Measurements from ENCODE around the gene TBC1D16.
A peak's percentile ranks its signal among the peaks of the same experiment; 100 is the strongest.

The TBC1D16 gene, protein sequence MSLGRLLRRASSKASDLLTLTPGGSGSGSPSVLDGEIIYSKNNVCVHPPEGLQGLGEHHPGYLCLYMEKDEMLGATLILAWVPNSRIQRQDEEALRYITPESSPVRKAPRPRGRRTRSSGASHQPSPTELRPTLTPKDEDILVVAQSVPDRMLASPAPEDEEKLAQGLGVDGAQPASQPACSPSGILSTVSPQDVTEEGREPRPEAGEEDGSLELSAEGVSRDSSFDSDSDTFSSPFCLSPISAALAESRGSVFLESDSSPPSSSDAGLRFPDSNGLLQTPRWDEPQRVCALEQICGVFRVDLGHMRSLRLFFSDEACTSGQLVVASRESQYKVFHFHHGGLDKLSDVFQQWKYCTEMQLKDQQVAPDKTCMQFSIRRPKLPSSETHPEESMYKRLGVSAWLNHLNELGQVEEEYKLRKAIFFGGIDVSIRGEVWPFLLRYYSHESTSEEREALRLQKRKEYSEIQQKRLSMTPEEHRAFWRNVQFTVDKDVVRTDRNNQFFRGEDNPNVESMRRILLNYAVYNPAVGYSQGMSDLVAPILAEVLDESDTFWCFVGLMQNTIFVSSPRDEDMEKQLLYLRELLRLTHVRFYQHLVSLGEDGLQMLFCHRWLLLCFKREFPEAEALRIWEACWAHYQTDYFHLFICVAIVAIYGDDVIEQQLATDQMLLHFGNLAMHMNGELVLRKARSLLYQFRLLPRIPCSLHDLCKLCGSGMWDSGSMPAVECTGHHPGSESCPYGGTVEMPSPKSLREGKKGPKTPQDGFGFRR

GRCh38 chr17:80035687-80035936 lies at the start of gene TBC1D16:
Gene TBC1D16 (minus strand): TSS chr17:80035872. CDS start chr17:80013547, 22,325 bp downstream.
- no peak for DNase-seq

DNA sequence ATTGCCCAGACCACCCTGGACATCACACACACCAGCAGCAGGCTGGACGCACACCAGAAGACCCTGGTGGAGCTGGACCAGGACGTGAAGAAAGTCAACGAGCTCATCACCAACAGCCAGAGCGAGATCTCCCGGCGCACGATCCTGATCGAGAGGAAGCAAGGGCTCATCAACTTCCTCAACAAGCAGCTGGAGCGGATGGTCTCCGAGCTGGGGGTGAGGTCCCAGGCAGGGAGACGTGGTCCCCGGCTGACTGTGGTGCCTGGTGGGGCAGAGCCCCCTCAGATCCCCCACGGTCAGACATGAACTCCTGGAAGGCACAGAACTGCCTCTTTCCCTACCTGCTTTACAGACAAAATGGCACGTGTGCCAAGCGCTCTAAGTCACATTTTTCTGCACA lies 49.1 kb upstream of the TBC1D16 start:
- no peak for DNase-seq

DNA sequence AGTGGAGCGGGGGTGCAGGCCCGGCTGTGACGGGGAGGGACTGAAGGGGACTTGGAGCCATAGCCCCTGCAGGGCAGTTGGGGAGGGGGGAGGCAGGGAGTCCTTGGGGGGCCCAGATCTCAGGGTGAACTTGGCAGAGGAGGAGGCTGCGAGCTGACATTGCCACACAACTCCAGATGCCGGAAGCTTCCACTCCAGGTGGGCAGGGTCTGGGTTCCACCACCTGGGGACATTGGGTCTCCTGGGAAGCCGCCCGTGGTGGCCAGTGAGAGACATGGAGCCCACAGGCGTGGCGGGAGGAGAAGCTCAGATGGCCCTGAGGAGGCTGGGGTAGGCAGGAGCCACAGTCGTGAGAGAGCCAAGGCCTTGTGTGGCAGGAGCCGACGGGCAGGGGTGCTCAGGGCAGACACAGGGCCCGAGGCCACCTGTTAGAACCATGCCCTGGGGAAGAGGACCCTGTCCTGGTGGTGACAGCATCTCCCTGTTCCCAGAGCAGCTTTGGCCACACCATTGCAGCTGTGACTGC lies 47.5 kb upstream of the TBC1D16 start:
- DNase-seq = no peak

DNA sequence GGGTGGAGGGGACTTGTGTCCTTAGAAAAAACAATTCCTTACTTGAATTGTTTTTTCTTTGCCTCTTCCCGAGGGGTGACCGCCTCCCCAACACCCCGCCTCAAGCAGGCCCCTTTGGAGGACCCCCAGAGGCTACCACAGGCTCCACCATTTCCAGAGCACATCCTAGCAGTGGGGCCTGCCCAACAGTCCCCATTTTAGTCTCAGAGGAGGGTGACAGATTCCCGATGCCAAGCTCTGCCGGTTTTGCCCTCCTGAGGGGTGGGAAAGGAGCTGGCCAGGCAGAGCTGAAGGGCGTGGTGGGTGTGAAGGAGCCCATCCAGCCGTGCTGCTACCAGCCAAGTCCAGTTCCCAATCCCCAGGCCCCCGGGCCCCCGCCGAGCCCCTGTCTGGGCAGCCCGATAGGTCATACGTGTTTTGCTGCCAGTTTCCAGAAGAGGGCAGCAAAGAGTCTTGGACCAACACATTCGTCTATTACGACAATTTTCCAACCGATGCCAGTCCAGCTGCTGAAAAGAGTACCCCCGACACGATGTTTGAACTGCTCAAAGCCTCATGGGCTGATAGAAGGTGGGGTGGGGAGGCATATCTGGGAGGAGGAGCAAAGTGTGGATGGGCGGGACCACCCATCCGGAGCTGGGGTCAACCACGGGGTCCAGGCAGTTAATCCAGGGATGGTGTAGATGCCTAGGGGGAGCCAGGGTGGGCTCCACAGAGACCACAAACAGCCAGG lies 46.9 kb upstream of the TBC1D16 start:
- peak; percentile 82 for DNase-seq

DNA sequence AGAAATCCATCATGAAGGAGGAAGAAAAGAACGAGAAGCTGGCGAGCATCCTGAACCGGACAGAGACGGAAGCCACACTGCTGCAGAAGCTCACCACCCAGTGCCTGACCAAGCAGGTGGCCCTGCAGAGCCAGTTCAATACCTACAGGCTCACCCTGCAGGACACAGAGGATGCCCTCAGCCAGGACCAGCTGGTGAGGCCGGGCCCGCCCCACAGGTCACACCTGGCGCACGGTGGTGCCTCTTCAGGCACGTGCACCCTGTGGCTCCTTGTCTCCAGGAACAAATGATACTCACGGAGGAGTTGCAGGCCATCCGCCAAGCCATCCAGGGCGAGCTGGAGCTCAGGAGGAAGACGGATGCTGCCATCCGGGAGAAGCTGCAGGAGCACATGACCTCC lies 45.9 kb upstream of the TBC1D16 start:
- DNase-seq = no peak

GRCh38 chr17:80080081-80080480 lies 44.4 kb upstream of the TBC1D16 start:
- no peak for DNase-seq

DNA sequence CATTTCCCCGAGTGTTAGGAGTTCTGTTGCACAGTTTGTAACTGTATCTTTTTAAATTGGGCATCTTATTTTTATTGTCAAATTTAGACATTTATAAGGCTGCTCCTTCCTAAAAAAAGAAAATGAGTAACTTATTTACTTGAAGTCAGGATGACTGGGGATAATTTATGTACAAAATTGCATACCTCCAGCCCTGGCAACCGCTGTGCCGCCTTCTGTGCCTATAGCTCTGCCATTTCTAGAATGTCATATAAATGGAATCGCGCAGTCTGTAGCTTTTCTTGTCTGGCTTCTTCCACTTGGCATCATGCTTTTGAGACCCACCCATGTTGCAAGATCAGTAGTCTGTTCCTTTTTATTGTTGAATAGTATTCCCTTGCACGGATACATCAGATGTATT lies 36.7 kb upstream of the TBC1D16 start:
- no peak for DNase-seq

GRCh38 chr17:80071116-80071841 lies 35.6 kb upstream of the TBC1D16 start:
- no peak for DNase-seq

- no peak for DNase-seq
Measured at GRCh38 chr17:80070375-80071115, 34.9 kb upstream of the TBC1D16 start.

- DNase-seq = no peak
Measured at GRCh38 chr17:80068301-80069222, 32.9 kb upstream of the TBC1D16 start.

DNA sequence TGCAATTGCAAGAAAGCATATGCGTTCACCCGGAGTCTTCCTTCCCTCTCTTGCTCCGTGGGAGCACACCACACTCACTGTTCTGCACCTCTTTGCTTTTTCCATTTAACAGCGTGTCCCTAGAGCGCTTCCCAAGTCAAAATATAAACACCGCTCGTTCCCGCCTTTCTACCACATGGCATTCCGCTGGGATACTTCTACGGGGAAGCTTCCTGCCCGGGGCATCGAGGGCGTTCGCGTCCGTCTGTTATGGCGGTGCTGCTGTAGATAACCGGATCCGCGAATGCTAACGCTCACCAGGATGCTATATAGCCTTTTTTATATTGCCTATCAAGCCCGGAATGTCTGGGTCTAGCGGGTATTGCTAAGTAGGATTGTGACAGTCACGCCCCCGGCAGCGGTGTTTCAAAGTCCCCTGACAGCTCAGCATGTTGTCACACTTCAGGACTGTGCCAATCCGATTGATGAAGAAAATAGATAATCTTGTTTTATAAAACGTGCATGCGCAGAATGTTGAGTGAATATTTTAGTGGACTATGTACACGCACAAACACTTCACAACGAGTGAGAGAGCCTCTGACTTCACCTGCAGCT lies 31.8 kb upstream of the TBC1D16 start:
- no peak for DNase-seq

GRCh38 chr17:80065478-80066170 lies 30.0 kb upstream of the TBC1D16 start:
- DNase-seq = no peak

GRCh38 chr17:80064696-80065095 lies 29.0 kb upstream of the TBC1D16 start:
- DNase-seq = no peak

DNA sequence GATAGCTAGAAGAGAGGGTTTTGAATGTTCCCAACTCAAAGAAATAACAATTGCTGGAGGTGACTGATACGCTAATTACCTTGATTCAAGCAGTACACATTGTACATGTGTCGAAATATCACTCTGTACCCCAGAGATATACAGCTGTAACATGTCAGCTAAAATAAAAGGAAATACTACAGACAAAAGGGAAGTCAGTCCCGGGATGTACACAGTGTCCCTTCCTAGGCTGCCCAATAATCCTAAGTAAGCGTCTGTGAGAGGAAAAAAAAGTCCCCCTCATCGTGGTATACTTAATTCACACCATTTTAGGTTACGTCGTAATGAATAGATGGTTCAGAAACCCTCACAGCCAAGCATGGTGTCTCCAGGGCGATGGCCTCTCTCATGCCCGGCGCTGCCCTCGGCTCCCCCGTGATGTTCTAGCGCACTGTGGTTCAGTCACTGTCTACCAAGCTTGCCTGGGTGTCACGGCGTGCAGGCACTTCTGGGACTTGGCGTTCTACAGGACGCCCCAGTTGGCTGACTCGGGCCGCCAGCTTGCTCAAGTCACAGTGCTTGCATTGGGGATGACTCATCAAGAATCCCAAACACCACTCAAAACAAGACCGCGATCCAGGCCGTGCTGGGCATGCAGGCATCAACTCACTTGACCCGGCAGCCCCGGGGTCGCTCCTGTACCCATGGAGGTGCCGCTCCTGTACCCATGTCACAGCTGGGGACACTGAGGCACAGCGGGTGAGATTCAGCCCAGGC lies 28.3 kb upstream of the TBC1D16 start:
- DNase-seq = peak; percentile 35

DNA sequence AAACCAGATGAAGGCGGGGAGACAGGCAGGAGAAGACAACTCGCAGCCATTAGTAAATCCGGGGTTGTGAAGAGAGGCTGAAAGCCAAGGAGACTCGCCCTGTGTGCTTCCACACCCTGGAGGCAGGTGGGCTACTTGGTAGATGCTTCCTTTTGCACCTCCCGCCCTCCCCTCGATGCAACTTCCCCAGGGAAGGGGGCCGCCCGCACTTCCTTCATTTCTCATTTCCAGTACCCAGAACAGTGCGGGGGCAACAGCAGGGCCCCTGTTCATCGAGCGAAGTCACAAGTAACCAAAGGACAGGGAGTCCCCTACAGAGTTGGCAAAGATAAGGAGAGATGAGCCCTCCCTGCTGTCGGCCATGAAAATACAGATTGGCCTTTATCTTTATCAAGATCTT lies 25.7 kb upstream of the TBC1D16 start:
- no peak for DNase-seq

DNA sequence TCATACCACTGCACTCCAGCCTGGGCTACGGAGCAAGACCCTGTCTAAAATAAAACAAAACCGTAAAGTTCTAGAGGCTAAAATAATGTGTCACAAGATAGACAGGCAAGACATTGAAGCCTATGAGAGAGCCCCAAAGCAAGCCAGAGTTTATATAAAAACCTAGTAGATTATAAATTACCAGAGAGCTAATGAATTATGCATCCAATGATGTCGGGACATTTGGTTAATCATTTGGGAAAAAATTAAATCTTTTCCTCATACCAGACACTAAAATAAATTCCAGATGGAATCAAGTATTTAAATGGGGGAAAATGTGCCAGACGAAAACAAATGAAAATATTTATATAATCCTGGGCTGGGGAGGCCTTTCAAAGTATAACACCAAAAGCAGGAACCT lies 25.0 kb upstream of the TBC1D16 start:
- no peak for DNase-seq

- no peak for DNase-seq
Measured at GRCh38 chr17:80058311-80058955, 22.8 kb upstream of the TBC1D16 start.

DNA sequence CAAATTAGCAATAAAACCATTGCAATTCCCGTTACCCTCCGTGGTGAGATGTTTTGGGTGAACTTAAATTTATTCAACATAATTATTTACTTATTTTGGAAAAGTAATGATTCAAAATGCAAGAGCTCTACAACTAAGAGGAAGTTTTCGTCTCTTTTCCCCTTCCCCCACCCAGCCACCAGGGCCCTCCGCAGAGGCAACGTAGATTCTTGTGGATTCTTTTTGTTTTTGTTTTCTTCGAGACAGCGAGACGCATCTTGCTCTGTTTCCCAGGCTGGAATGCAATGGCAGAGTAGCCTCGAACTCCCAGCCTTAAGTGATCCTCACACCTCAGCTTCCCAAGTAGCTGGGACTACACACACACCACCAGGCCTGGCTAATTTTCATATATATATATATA lies 19.9 kb upstream of the TBC1D16 start:
- DNase-seq = no peak

DNA sequence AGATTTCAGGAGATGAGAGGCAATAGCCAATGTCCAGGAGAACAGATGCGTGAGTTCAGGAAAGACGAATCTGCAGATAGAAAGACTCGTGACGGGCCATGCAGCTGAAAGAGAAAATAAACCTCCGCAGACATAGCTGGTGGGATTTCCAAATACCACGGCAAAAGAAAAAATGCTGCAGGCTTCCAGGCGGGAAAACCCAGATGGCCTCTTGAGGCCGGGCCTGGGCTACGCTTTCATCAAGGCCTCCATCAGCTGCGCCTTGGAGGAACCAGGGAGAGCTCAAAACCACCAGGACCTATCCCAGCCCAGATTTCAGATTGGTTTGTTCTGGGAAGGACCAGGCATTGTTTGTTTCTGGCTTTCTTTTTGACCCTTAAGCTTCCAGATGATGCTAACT lies 17.4 kb upstream of the TBC1D16 start:
- no peak for DNase-seq

Measured in hematopoietic multipotent progenitor cell treated with erythropoietin and hydrocortisone succinate and interleukin-3 and kit ligand, for 4 days (in vitro differentiated cells).